SIG-M5 (cell line): ENCODE results near the gene SENP2.
"Not testable (repeated sequence)": the region's sequence is repeated elsewhere in the genome, so short reads cannot be mapped to it uniquely, and the experiment has no call there.

Experiments used
- DNase-seq: peaks from one replicate; lab custom pipeline; 2025; lab: John Stamatoyannopoulos, UW

Gene SENP2

GRCh38 chr3:185586686-185587039, 568 bp downstream of the SENP2 start:
- DNase-seq = no peak

DNA sequence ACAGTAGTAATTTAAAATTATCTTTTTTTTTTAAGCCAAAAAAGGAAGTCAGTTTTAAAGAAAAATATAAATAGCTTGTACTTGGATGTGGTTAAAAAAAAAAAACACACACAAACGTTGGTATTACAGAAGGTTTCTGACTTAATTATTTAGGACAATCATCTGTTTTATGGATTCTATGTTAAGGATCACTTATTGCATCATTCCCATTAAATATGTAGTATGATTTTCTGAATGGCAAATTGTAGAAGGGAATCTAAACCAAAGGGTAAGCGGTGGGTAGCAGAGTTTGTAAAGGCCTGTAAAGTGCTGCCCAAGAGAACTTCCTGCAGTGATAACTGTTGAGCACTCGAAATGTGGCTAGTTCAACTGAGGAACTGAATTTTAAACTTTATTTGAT, 8.0 kb downstream of the SENP2 start:
- no peak for DNase-seq

DNA sequence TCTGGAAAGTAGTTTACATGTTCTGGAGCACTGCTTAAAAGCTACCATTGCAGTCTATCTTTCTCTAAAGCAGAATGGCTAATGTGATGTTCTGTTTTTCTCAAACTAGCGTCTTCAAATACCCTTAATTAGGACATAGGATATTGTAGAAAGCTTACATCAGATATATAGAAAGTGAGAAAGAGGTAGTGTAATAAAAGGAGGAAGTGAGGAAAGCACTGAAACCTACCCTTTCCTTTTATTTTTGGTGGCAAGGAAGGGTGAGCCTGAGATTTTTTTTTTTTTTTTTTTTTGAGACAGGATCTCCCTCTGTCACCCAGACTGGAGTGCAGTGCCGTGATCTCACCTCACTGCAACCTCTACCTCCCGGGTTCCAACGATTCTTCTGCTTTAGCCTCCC, 9.4 kb downstream of the SENP2 start:
- DNase-seq = peak; percentile 72

DNA sequence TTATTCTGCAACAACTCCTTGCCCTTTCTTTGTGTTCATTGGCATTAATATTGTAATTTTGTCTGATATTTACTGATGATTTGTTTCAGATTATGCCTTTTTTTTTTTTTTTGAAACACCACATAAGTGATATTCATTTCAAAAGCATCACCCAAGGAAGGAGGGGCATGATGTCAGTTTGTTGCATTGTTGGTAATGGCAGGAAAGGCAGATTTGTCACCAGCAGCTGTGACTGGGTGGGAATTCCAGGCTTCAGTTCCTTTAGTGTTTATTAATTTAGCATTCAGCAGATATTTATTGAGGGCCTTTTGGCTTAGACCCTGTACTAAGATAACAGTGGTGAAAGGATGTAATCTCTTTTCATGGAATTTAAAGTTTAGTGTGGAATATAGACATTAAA, 19.5 kb downstream of the SENP2 start:
- no peak for DNase-seq

GRCh38 chr3:185606196-185606595, 20.1 kb downstream of the SENP2 start:
- DNase-seq = no peak

DNA sequence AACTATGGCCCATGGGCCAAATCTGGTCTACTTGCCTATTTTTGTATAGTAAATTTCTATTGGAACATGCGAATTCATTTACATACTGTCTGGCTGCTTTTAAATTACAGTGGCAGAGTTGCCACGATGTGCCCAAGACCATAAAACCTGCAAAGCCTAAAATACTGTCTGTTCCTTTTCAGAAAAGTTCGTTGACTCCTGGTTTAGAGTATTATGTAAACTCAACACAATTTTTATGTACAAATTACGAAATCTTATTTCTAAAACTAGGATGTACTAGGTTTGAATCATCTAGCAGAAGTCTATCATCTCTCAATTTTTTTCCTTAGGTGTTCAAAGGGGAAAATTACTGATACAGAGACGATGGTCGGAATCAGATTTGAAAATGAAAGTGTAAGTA, 26.9 kb downstream of the SENP2 start:
- DNase-seq = no peak

DNA sequence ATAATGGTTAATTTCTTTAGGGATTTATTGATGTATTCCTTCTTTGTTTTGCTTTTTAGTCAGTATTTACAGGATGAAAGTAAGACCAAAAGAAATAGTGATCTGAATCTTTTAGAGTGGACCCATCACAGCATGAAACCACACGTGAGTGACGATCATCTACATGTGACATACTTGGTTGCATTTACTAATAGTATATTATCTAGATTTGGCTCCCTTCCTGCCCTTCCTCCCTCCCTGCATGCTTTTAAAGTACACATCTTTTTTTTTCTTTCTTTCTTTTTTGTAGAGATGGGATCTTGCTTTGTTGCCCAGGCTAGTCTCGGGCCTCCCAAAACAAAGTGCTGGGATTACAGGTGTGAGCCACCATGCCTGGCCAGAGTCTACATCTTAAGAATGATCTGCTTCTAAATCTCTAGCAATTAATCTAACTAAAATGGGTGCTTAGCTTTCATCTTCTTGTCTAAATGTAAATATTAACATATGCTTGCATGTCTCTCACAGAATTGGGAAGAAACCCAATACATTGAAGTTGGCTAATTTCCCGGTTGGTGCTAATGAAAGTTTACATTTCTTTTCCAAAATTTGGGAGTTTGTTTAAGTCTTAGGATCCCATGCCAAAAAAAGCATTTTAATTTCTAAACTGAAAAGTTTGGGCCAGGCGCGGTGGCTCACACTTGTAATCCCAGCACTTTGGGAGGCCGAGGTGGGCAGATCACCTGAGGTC, 38.0 kb downstream of the SENP2 start:
- no peak for DNase-seq

GRCh38 chr3:185625784-185626183, 39.7 kb downstream of the SENP2 start:
- no peak for DNase-seq

DNA sequence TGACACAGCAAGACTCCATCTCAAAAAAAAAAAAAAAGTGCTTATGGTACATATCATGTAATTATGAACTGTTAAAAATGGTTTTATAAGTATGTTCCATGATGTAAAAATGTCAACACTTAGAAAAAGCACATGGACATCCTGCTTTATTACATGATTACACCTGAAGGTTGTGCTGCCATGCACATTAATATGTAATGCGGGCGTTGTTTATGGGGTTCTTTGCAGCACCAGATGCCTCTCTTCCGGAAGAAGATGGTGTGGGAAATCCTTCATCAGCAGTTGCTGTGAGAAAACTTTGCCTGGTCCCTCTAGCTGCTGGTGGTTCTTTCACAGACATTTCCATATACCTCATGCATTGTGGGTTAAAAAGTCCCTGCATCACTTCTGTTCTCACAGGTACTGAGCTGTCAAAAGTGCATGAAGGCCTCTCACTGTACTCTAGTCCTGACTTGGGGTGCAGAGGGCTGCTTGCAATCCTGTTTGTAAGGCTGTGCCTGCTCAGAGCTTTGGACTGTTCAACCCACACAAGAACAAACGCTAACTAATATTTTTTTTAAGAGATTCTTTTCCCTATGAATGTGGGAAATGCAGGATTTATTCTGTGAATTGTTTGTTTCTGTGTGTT, 43.6 kb downstream of the SENP2 start:
- DNase-seq = no peak

- no peak for DNase-seq
Measured at GRCh38 chr3:185630182-185630622, 44.1 kb downstream of the SENP2 start.

DNA sequence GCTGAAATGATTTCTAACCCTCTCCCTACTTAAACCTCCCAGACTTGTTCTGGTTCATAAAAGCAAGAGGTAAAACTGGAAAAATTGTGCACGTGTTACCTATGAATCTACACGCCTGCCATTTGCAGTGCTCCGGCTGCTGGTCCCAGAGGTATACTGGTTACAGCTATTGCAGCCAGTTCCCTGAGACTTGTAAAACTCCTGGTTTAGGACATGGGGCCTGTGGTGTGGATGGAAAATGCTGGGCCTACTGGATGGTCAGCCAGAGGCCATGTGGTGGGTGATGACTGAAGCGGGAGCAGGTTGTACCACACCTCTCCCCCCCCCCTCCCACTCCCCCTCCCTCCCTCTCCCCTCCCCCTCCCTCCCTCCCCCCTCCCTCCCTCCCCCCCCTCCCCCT, 45.0 kb downstream of the SENP2 start:
- no peak for DNase-seq

GRCh38 chr3:185631508-185632206, 45.6 kb downstream of the SENP2 start:
- DNase-seq = no peak

DNA sequence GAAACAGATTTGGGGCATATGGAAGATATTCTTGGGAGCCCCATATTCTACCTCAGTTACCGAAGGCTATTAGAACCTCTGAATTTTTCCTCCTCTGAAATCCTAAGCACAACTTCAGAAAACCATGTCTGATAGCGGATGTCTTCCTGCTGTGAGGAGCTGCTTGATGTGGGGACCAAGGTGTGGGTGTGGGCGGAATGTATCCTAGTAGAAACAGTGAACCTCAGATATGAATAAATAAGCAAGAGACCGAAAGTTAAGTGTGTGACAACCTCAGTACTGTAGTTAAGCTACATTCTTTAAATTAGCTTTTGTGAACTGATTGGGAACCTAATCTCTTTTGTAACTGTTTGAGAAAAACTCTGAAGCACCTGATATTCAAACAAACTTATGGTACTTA, 46.9 kb downstream of the SENP2 start:
- DNase-seq = no peak

GRCh38 chr3:185637388-185637787, 51.3 kb downstream of the SENP2 start:
- no peak for DNase-seq

GRCh38 chr3:185638651-185639050, 52.6 kb downstream of the SENP2 start:
- DNase-seq = not testable (repeated sequence)

- DNase-seq = no peak
Measured at GRCh38 chr3:185639632-185640206, 53.6 kb downstream of the SENP2 start.

DNA sequence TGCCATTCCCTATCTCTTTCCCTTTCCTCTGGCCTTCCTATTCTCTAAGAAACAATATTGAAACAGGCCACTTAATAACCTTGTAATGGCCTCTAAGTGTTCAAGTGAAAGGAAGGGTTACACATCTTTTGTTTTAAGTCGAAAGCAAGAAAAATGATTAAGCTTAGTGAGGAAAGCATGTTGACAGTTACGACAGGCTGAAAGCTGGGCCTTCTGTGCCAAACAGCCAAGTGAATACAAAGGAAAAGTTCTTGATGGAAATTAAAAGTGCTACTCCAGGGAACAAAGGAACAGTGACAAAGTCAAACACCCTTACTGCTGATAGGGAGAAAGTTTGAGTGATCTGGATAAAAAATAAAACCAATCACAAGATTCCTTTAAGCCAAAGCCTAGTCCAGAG, 54.2 kb downstream of the SENP2 start:
- no peak for DNase-seq

- DNase-seq = not testable (repeated sequence)
Measured at GRCh38 chr3:185645191-185645590, 59.1 kb downstream of the SENP2 start.

GRCh38 chr3:185645596-185646381, 59.7 kb downstream of the SENP2 start:
- DNase-seq = no peak

GRCh38 chr3:185646382-185647133, 60.5 kb downstream of the SENP2 start:
- DNase-seq = no peak

GRCh38 chr3:185647134-185647879, 61.2 kb downstream of the SENP2 start:
- no peak for DNase-seq
